MM.1S (cell line): ENCODE results near the gene TRIM45.

Experiments used
- EZH2phosphoT487 ChIP-seq: fragments of 300-600 bp; sonication (generic); IDR thresholded peaks from 2 replicates; pipeline ENCODE4 v1.6.1; 2018; ENCODE audit warnings: antibody characterized with exemption, low read length
- TF ChIP-seq, protein P1 (sequence below): fragments of 300-600 bp; sonication (generic); IDR thresholded peaks from 2 replicates; pipeline ENCODE4 v1.5.1; 2016; ENCODE audit warnings: antibody characterized with exemption, low read length, mixed read lengths

DNA sequence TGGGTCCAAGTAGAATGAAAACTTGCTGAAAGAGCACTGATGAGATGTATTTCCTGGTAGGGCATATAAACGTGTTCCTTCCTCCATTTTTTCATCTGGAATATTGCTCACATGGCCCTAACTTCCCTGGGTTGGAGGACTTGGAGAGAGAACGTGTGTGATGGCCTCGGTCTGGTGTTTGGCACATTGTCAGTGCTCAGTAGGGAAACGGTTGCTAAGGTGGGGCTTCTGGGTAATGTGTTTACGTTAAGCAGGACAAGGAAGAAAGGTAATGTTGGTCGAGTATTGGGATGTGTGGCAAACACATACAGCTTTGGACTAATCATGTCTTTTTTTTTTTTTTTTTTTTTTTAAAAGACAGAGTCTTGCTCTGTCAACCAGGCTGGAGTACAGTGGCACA is 55.2 kb downstream of the TRIM45 start:
- TF ChIP-seq, protein P1, sequence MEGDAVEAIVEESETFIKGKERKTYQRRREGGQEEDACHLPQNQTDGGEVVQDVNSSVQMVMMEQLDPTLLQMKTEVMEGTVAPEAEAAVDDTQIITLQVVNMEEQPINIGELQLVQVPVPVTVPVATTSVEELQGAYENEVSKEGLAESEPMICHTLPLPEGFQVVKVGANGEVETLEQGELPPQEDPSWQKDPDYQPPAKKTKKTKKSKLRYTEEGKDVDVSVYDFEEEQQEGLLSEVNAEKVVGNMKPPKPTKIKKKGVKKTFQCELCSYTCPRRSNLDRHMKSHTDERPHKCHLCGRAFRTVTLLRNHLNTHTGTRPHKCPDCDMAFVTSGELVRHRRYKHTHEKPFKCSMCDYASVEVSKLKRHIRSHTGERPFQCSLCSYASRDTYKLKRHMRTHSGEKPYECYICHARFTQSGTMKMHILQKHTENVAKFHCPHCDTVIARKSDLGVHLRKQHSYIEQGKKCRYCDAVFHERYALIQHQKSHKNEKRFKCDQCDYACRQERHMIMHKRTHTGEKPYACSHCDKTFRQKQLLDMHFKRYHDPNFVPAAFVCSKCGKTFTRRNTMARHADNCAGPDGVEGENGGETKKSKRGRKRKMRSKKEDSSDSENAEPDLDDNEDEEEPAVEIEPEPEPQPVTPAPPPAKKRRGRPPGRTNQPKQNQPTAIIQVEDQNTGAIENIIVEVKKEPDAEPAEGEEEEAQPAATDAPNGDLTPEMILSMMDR, result no peak
- TF ChIP-seq EZH2phosphoT487, result no peak
